Germinal center (tissue), 1 donor: Measurements from ENCODE around the gene AHRR.

Source experiments
- DNase-seq: peaks from one replicate; pipeline ENCODE4 v3.0.0; 2012; ENCODE audit warnings: mixed read lengths, low spot score

Gene AHRR

GRCh38 chr5:415928-416635 is 94.6 kb downstream of the AHRR start:
- DNase-seq = no peak

- no peak for DNase-seq
Observed at GRCh38 chr5:416636-416960, 95.1 kb downstream of the AHRR start.

- DNase-seq = no peak
Observed at GRCh38 chr5:417301-418161, 96.0 kb downstream of the AHRR start.

- DNase-seq = no peak
Observed at GRCh38 chr5:418162-419121, 96.9 kb downstream of the AHRR start.

- DNase-seq = no peak
Observed at GRCh38 chr5:419970-420369, 98.5 kb downstream of the AHRR start.

GRCh38 chr5:420632-421286 is 99.2 kb downstream of the AHRR start:
- DNase-seq = no peak

GRCh38 chr5:421287-421880 is 99.9 kb downstream of the AHRR start:
- DNase-seq = no peak

GRCh38 chr5:421901-422300 is 100.4 kb downstream of the AHRR start:
- no peak for DNase-seq

- DNase-seq = no peak
Observed at GRCh38 chr5:422323-423232, 101.1 kb downstream of the AHRR start.

- DNase-seq = no peak
Observed at GRCh38 chr5:423233-423565, 101.7 kb downstream of the AHRR start.

GRCh38 chr5:423626-424261 is 102.2 kb downstream of the AHRR start:
- DNase-seq = no peak

- no peak for DNase-seq
Observed at GRCh38 chr5:424301-425110, 103.0 kb downstream of the AHRR start.

- no peak for DNase-seq
Observed at GRCh38 chr5:425714-426113, 104.2 kb downstream of the AHRR start.

- DNase-seq = no peak
Observed at GRCh38 chr5:426392-426976, 105.0 kb downstream of the AHRR start.

GRCh38 chr5:427415-428087 is 106.0 kb downstream of the AHRR start:
- DNase-seq = no peak

- no peak for DNase-seq
Observed at GRCh38 chr5:428219-428618, 106.7 kb downstream of the AHRR start.

- DNase-seq = no peak
Observed at GRCh38 chr5:428754-429452, 107.4 kb downstream of the AHRR start.
